Measurements from ENCODE around the gene CERS4. TPM values are rescaled to one million over a fixed set of nuclear protein-coding genes. Genes with fewer than 3 reads are reported as not detected.
"Not testable (repeated sequence)": the region's sequence is repeated elsewhere in the genome, so short reads cannot be mapped to it uniquely, and the experiment has no call there.

The CERS4 gene
- total RNA-seq, 1 experiment from 2014 or later = 28.1 TPM

DNA sequence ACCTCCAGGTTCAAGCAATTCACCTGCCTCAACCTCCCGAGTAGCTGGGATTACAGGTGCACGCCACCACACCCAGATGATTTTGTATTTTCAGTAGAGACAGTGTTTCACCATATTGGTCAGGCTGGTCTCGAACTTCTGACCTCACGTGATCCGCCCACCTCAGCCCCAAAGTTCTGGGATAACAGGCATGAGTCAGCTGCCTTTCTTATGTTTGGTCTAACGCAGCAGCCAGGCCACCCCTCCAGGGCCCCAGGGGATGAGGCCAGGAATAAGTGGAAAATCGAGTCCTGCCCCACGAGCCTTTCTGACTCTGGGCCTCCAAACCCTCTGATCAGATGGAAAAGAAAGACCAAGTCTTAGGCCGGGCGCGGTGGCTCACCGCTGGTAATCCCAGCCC is 44.5 kb downstream of the CERS4 start:
- no peak for DNase-seq (ENCODE audit: low read depth, low spot score)
- in situ Hi-C loops (cut with HindIII; ENCODE audit: low pct_unique_long_range_greater_than_20kb, low sequenced_read_pairs) = no loop called here

DNA sequence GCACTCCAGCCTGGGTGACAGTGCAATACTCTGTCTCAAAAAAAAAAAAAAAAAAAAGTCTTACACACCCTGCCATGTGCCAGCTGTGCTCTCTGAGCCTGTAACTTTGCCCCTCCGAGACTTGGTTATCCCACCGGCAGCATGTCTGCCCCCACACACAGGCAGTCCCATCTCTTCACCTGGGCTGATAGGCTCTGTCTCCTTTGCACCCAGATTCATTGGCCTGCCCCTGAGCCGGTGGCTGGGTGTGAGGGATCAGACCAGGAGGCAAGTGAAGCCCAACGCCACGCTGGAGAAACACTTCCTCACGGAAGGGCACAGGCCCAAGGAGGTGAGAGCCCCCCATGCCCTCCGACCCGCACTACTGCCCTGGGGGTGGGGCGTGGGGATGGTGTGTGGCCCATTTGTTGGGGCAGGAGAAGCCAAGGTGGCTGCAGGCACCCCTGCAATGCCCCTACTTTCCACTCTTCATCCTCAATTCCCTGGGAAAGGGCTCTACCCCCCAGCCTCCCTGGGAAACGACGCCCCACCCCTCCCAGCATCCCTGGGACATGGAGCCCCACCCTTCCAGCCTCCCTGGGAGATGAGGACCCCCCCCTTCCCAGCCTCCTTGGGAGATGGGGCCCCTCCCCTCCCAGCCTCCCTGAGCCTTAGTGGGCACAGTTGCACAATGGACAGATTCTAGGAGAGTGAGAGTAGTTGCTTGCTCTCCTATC is 45.3 kb downstream of the CERS4 start:
- in situ Hi-C loops (cut with HindIII; ENCODE audit: low pct_unique_long_range_greater_than_20kb, low sequenced_read_pairs) = no loop called here
- DNase-seq (ENCODE audit: low read depth, low spot score) = no peak

DNA sequence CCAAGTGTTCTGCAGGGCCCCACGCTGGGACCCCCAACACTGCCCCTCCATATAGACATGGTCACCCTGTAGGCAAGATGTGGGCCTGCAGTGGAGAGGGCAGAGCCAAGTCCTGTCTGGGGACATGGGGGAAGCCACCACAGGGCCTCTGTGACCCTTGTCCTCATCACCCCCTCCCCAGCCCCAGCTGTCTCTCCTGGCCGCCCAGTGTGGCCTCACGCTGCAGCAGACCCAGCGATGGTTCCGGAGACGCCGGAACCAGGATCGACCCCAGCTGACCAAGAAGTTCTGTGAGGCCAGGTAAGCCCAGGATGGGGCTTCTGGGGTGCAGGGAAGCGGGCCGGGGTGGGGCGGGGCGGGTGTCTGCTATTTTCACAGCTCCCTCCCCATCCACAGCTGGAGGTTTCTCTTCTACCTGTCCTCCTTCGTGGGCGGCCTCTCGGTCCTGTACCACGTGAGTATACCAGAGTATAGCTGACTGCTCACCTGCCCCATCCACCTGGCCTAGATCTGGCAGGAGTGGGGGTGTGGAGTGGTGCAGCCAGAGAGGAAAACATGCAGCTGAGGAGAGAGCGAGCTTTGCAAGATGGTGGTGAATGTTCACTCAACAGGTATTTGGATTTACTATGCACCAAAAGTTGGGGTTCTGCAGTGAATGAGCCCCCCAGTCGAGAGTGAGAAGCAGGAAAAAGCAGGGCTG is 46.4 kb downstream of the CERS4 start:
- in situ Hi-C loops (cut with HindIII; ENCODE audit: low pct_unique_long_range_greater_than_20kb, low sequenced_read_pairs) = no loop called here

GRCh38 chr19:8256276-8257051 is 47.3 kb downstream of the CERS4 start:
- in situ Hi-C loops (cut with HindIII; ENCODE audit: low pct_unique_long_range_greater_than_20kb, low sequenced_read_pairs) = no loop called here
- DNase-seq (ENCODE audit: low read depth, low spot score) = no peak

More for the DNA sequence above, 46.4 kb downstream of the CERS4 start:
- DNase-seq (ENCODE audit: low read depth, low spot score) = no peak

DNA sequence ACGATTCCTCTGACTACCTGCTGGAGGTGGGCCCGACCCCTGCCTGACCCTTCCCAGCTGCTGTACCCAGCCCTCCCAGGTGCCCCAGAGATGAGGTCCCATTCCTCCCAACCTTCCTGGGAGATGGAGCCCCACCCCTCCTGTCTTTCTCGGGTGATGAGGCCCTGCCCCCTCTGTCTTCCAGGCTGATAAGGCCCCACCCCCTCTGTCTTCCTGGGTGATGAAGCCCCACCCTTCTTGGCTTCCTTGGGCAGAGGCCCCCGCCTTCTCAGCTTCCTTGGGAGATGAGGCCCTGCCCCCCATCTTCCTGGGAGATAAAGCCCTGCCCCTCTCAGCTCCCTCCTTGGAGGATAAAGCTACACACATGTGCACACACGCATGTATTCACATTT is 47.9 kb downstream of the CERS4 start:
- DNase-seq (ENCODE audit: low read depth, low spot score) = no peak
- in situ Hi-C loops (cut with HindIII; ENCODE audit: low pct_unique_long_range_greater_than_20kb, low sequenced_read_pairs) = no loop called here

DNA sequence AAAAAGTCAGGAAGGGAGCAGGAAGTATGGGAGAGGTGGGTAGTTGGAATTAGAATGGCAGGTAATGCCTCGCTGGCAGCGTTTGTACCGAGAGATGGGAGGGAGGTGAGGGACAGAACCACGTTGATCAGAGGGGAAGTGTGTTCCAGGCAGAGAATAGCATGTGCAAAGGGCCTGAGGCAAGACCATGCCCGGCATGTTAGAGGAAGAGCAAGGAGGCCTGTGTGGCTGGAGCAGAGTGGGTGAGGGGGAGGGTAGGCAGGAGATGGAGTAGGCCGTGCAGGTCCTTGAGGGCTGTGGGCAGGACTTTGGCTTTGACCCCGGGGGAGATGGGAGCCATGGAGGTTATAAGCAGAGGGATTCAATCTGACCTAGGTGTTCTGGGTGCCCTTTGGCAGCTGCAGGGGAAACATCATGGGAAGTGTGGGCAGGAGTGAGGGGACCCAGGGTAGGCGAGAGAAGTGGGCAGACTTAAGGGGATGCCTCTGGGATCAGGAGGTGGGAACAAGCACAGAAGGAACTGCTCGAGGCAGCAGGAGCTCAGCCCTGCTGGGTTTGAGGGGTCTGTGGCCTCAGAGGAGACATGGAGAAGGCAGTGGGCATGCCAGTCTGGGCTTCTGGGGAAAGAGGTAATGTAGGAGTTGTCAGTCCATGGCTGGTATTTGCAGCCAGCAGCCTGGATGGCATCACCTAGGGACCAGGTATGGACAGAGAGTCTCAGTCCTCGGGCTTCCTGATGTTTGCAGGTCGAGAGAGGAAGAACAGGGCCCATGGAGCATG is 50.2 kb downstream of the CERS4 start:
- DNase-seq (ENCODE audit: low read depth, low spot score) = no peak
- in situ Hi-C loops (cut with HindIII; ENCODE audit: low pct_unique_long_range_greater_than_20kb, low sequenced_read_pairs) = no loop called here

DNA sequence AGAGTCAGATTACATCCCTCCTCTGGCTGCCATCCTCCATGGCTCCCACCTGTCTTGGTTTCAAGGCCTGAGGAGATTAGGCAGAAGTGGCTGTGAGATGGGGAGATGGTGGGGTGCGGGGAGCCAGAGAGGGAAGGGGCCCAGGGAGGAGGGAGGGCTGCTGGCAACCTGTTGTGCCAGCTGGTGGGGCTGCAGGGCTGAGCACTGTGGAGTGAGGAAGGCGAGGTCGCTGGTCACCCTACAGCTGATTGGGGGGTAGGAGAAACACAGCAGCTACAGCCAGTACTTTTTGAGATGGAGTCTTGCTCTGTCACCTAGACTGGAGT is 50.7 kb downstream of the CERS4 start:
- in situ Hi-C loops (cut with HindIII; ENCODE audit: low pct_unique_long_range_greater_than_20kb, low sequenced_read_pairs) = no loop called here

DNA sequence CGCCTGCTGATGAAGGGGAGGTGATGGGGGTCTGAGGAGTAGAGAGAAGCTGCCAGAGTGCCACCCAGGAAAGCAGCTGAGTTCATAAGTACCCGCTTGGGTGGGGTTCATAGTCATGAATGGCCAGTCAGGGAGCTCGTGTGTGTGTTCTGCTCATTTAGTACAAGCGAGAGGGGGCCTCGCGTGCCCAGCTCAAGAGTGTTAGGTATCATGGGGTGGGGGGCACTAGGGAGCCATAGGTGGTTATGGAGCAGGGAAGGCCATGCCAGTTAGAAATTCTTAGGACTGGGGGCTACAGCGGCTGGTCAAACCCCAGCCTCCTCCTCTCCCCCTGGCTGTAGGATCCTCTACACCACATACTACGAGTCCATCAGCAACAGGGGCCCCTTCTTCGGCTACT is 52.2 kb downstream of the CERS4 start:
- DNase-seq (ENCODE audit: low read depth, low spot score) = no peak
- in situ Hi-C loops (cut with HindIII; ENCODE audit: low pct_unique_long_range_greater_than_20kb, low sequenced_read_pairs) = no loop called here

More for the DNA sequence above, 50.7 kb downstream of the CERS4 start:
- no peak for DNase-seq (ENCODE audit: low read depth, low spot score)

DNA sequence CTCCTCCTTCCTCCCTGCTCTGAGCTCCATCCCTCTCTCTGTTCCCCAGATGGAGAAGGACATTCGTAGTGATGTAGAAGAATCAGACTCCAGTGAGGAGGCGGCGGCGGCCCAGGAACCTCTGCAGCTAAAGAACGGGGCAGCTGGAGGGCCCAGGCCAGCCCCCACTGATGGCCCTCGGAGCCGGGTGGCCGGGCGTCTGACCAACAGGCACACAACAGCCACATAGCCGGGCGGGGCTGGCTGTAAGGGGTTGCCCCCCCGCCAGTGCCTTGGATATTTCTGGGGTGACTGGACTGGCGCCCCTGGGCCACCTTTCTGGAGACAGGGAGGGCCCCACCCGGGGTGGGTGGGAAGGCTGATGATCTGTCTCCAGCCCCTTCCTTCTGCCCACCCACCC is 52.7 kb downstream of the CERS4 start:
- in situ Hi-C loops (cut with HindIII; ENCODE audit: low pct_unique_long_range_greater_than_20kb, low sequenced_read_pairs) = no loop called here
- no peak for DNase-seq (ENCODE audit: low read depth, low spot score)

DNA sequence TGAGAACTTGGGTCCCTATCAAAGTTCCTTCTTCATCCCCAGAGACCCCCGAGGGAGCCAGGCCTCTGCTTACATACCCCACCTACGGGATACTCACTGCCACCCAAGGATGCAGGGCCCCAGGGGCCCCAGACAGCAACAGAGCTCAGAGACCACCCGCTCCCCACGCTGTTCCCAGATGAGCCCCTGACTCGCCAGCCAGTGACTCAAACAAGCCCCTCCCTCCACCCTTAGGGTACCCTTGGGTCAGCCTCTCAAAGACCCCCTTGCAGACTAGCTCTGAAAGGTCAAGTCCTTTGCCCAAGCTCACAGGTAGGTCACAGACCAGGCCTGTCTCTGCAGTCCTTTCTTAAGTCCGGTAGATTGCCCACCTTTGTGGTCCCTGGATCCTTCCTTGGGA is 53.3 kb downstream of the CERS4 start:
- in situ Hi-C loops (cut with HindIII; ENCODE audit: low pct_unique_long_range_greater_than_20kb, low sequenced_read_pairs) = no loop called here
- no peak for DNase-seq (ENCODE audit: low read depth, low spot score)

GRCh38 chr19:8264248-8264647 is 55.1 kb downstream of the CERS4 start:
- DNase-seq (ENCODE audit: low read depth, low spot score); in situ Hi-C loops (cut with HindIII; ENCODE audit: low pct_unique_long_range_greater_than_20kb, low sequenced_read_pairs): not testable (repeated sequence)

GRCh38 chr19:8265872-8266271 is 56.7 kb downstream of the CERS4 start:
- no peak for DNase-seq (ENCODE audit: low read depth, low spot score)
- in situ Hi-C loops (cut with HindIII; ENCODE audit: low pct_unique_long_range_greater_than_20kb, low sequenced_read_pairs) = no loop called here

DNA sequence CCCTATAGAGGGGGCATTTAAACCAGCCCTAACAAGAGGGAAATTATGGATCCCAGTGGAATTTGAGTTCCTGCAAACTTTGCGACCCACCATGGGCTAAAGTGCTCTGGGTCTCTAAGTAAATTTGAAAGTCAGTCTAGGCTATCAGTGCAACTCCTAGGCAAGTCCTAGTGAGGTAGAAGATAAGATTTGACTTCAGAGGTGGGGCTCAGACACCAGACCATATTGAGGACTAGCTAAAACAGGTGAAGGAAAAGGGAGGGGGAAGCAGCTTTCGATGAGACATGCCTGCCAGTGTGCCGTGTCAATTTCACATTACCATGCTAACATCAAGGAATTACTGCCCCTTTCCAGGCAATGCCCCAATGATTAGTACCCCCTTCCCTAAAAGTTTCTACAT is 60.6 kb downstream of the CERS4 start:
- no peak for DNase-seq (ENCODE audit: low read depth, low spot score)
- in situ Hi-C loops (cut with HindIII; ENCODE audit: low pct_unique_long_range_greater_than_20kb, low sequenced_read_pairs) = no loop called here

DNA sequence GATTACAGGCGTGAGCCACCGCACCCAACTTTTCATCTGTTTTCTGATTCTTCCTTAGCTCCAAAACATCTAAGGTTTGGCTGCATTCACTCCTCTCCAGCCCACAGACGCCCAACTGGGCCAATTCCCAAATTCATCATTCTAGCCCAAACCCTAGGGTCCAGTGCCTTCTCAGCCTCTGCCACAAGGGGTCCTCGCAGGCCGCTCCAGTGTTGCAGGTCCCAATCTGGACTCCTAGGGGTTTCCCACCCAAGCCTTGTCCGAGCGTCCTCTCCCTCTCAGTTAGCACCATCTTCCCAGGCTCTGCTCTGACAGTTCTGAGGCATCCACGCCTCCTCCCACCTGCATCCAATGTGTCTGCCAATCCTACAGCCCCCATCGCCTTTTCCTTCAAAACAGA is 67.3 kb downstream of the CERS4 start:
- in situ Hi-C loops (cut with HindIII; ENCODE audit: low pct_unique_long_range_greater_than_20kb, low sequenced_read_pairs); DNase-seq (ENCODE audit: low read depth, low spot score): not testable (repeated sequence)

DNA sequence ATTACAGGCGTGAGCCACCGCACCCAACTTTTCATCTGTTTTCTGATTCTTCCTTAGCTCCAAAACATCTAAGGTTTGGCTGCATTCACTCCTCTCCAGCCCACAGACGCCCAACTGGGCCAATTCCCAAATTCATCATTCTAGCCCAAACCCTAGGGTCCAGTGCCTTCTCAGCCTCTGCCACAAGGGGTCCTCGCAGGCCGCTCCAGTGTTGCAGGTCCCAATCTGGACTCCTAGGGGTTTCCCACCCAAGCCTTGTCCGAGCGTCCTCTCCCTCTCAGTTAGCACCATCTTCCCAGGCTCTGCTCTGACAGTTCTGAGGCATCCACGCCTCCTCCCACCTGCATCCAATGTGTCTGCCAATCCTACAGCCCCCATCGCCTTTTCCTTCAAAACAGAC is 82.2 kb downstream of the CERS4 start:
- DNase-seq (ENCODE audit: low read depth, low spot score); in situ Hi-C loops (cut with HindIII; ENCODE audit: low pct_unique_long_range_greater_than_20kb, low sequenced_read_pairs): not testable (repeated sequence)

- no peak for DNase-seq (ENCODE audit: low read depth, low spot score)
- in situ Hi-C loops (cut with HindIII; ENCODE audit: low pct_unique_long_range_greater_than_20kb, low sequenced_read_pairs) = no loop called here
Measured at GRCh38 chr19:8302357-8302691, 93.2 kb downstream of the CERS4 start.

GRCh38 chr19:8302734-8303133 is 93.6 kb downstream of the CERS4 start:
- DNase-seq (ENCODE audit: low read depth, low spot score) = no peak

More at GRCh38 chr19:8302734-8303133, 93.6 kb downstream of the CERS4 start:
- in situ Hi-C loops (cut with HindIII; ENCODE audit: low pct_unique_long_range_greater_than_20kb, low sequenced_read_pairs) = no loop called here
